Measurements from ENCODE around the gene TOMM34.

GRCh38 chr20:44942264-44942973, 17.8 kb downstream of the TOMM34 start:
- TF ChIP-seq EZH2phosphoT487 (IDR thresholded peaks at IDR 0.05; ENCODE audit: borderline replicate concordance, low read depth) = no peak
- TF ChIP-seq REST (IDR thresholded peaks at IDR 0.05; ENCODE audit: low read depth, low read length) = no peak
- TF ChIP-seq, protein P1, sequence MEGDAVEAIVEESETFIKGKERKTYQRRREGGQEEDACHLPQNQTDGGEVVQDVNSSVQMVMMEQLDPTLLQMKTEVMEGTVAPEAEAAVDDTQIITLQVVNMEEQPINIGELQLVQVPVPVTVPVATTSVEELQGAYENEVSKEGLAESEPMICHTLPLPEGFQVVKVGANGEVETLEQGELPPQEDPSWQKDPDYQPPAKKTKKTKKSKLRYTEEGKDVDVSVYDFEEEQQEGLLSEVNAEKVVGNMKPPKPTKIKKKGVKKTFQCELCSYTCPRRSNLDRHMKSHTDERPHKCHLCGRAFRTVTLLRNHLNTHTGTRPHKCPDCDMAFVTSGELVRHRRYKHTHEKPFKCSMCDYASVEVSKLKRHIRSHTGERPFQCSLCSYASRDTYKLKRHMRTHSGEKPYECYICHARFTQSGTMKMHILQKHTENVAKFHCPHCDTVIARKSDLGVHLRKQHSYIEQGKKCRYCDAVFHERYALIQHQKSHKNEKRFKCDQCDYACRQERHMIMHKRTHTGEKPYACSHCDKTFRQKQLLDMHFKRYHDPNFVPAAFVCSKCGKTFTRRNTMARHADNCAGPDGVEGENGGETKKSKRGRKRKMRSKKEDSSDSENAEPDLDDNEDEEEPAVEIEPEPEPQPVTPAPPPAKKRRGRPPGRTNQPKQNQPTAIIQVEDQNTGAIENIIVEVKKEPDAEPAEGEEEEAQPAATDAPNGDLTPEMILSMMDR (IDR thresholded peaks at IDR 0.05) = peak; percentile 12; the same call in 1 of the 2 replicates
- no peak for TF ChIP-seq MAX (IDR thresholded peaks at IDR 0.05; ENCODE audit: low read depth)
- TF ChIP-seq, protein P2, sequence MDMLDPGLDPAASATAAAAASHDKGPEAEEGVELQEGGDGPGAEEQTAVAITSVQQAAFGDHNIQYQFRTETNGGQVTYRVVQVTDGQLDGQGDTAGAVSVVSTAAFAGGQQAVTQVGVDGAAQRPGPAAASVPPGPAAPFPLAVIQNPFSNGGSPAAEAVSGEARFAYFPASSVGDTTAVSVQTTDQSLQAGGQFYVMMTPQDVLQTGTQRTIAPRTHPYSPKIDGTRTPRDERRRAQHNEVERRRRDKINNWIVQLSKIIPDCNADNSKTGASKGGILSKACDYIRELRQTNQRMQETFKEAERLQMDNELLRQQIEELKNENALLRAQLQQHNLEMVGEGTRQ (IDR thresholded peaks at IDR 0.05; ENCODE audit: borderline replicate concordance, low read depth, low read length) = no peak
- TF ChIP-seq PBX3 (IDR thresholded peaks at IDR 0.05) = no peak
- no peak for TF ChIP-seq SIN3A (IDR thresholded peaks at IDR 0.05; ENCODE audit: borderline replicate concordance, low read depth, low read length)
- TF ChIP-seq USF1 (IDR thresholded peaks at IDR 0.05; ENCODE audit: borderline replicate concordance, low read depth) = no peak
- no peak for TF ChIP-seq CHD2 (IDR thresholded peaks at IDR 0.05; ENCODE audit: low read length, partially characterized antibody)
- TF ChIP-seq POLR2AphosphoS5 (IDR thresholded peaks at IDR 0.05; ENCODE audit: low read depth, low read length) = no peak
- TF ChIP-seq GATA2 (CRISPR knock-in tag; IDR thresholded peaks at IDR 0.05) = no peak
- no peak for TF ChIP-seq TAF1 (IDR thresholded peaks at IDR 0.05; ENCODE audit: borderline replicate concordance, low read depth, low read length)
- no peak for TF ChIP-seq YY1 (IDR thresholded peaks at IDR 0.05; ENCODE audit: low read depth)

All from SK-N-SH (cell line).